Activated naive CD4-positive, alpha-beta T cell treated with Interleukin-2 at 50 U/mL for 16 hours (primary cell): ENCODE results near the gene LYSMD3.

Source experiments
- DNase-seq: peaks from one replicate; pipeline ENCODE4 v3.0.0-alpha.2; 2020

Gene LYSMD3

GRCh38 chr5:90477621-90478215 lies 51.7 kb downstream of the LYSMD3 start:
- DNase-seq, result no peak

GRCh38 chr5:90477073-90477472 lies 52.3 kb downstream of the LYSMD3 start:
- DNase-seq, result no peak

GRCh38 chr5:90476391-90476790 lies 53.0 kb downstream of the LYSMD3 start:
- no peak for DNase-seq

GRCh38 chr5:90475436-90475980 lies 53.9 kb downstream of the LYSMD3 start:
- no peak for DNase-seq

GRCh38 chr5:90474235-90475107 lies 54.9 kb downstream of the LYSMD3 start, which contains the start of the genes MBLAC2 and POLR3G:
MBLAC2 (minus strand) TSS chr5:90474771; CDS start chr5:90474292, 479 bp downstream.
POLR3G (plus strand) TSS chr5:90474864; CDS start chr5:90485568, 10,704 bp downstream.
- DNase-seq, result peak; percentile 95

- DNase-seq, result peak; percentile 27
Measured at GRCh38 chr5:90473396-90474234, 55.8 kb downstream of the LYSMD3 start.

- no peak for DNase-seq
Measured at GRCh38 chr5:90472783-90473395, 56.5 kb downstream of the LYSMD3 start.
